Panc1 (cell line): ENCODE measurements around the gene TMEM235. TPM values are rescaled to one million over a fixed set of nuclear protein-coding genes. Genes with fewer than 3 reads are reported as not detected.

Experiments
- ATAC-seq: fragments of 200-7000 bp; cut with Tn5 transposase; 2 replicates; pipeline ENCODE4 v1.9.1; 2020; ENCODE audit warnings: mild to moderate bottlenecking, moderate library complexity
- BruUV-seq: library from RNA; stranded (reverse); fragments of 400-500 nt; replicated peaks from 2 replicates; lab custom pipeline; 2021; lab: Mats Ljungman, UMichigan
- CTCF ChIA-PET: fragments of 300-600 bp; sonication (Branson Sonifier 250); formaldehyde crosslinking; loops from one replicate; lab custom pipeline; 2022; ENCODE audit warnings: antibody characterized with exemption; lab: Charles Lee
- POLR2A ChIA-PET: fragments of 300-600 bp; sonication (Branson Sonifier 250); formaldehyde crosslinking; loops from one replicate; lab custom pipeline; 2022; ENCODE audit warnings: antibody characterized with exemption; lab: Charles Lee
- DNase-seq: peaks from one replicate; pipeline ENCODE4 v3.0.0-alpha.2; 2010; ENCODE audit warnings: low read depth, low spot score
- H3K27ac ChIP-seq: 2 replicates; pipeline ENCODE4 v1.5.1; 2011; ENCODE audit warnings: mild to moderate bottlenecking, low read length, inconsistent platforms
- H3K27me3 ChIP-seq: fragments of 200-500 bp; sonication (Bioruptor generic); 2 replicates; pipeline ENCODE4 v1.6.0; 2014; ENCODE audit warnings: low read length, inconsistent platforms; ENCODE audit not compliant: control insufficient read depth, insufficient read depth
- H3K36me3 ChIP-seq: fragments of 200-500 bp; sonication (Bioruptor generic); 2 replicates; pipeline ENCODE4 v1.5.1; 2014; ENCODE audit warnings: inconsistent platforms, mild to moderate bottlenecking, low read length, moderate library complexity; ENCODE audit not compliant: control insufficient read depth, insufficient read depth
- H3K4me1 ChIP-seq: 2 replicates; pipeline ENCODE4 v1.5.1; 2011; ENCODE audit warnings: inconsistent platforms, mild to moderate bottlenecking, low read length, moderate library complexity; ENCODE audit not compliant: control insufficient read depth, insufficient read depth
- H3K4me3 ChIP-seq, 2 experiments: 2 replicates each; pipeline ENCODE4 v1.5.1; 2011 to 2012; ENCODE audit warnings: low read depth in 2 of 2, low read length in 2 of 2, mild to moderate bottlenecking in 2 of 2, inconsistent platforms in 1 of 2, moderate library complexity in 1 of 2
- H3K9me3 ChIP-seq: fragments of 200-500 bp; sonication (Bioruptor generic); 2 replicates; pipeline ENCODE4 v1.5.1; 2014; ENCODE audit warnings: low read depth, mild to moderate bottlenecking, inconsistent platforms, low read length, moderate library complexity; ENCODE audit not compliant: control insufficient read depth, insufficient read depth
- CTCF ChIP-seq: fragments of 450-650 bp; IDR thresholded peaks from 2 replicates; pipeline ENCODE4 v1.5.1; 2017; ENCODE audit warnings: mild to moderate bottlenecking
- POLR2AphosphoS5 ChIP-seq: IDR thresholded peaks from 2 replicates; pipeline ENCODE4 v1.6.1; 2012; ENCODE audit warnings: mild to moderate bottlenecking, low read depth, low read length, moderate library complexity
- SIN3A ChIP-seq: IDR thresholded peaks from 2 replicates; pipeline ENCODE4 v1.6.1; 2012; ENCODE audit warnings: low read depth, mild to moderate bottlenecking, low read length, moderate library complexity, borderline replicate concordance; ENCODE audit not compliant: insufficient read depth
- TCF7L2 ChIP-seq: IDR thresholded peaks from 2 replicates; pipeline ENCODE4 v1.6.1; 2011; ENCODE audit warnings: mild to moderate bottlenecking, low read depth, low read length, inconsistent platforms
- in situ Hi-C: cut with HindIII; loops from 2 replicates; pipeline ENCODE4 v1.10.0; 2016; ENCODE audit warnings: low sequenced_read_pairs, low pct_unique_long_range_greater_than_20kb
- intact Hi-C: fragments of 100-400 bp; cut with micrococcal nuclease; formaldehyde crosslinking; loops from one replicate; pipeline ENCODE4 v1.10.0; 2022; ENCODE audit not compliant: unreplicated experiment
- total RNA-seq: library from RNA; stranded (reverse); gene quantifications from one replicate; pipeline ENCODE4 v1.2.1, GENCODE V29; 2021; ENCODE audit not compliant: unreplicated experiment
- TF ChIP-seq, protein P1 (sequence below), 2 experiments: IDR thresholded peaks; 2 replicates each; pipeline ENCODE4 v1.6.1; 2011 to 2012; ENCODE audit warnings: low read depth in 2 of 2, control low read depth in 1 of 2, low read length in 1 of 2, mild to moderate bottlenecking in 1 of 2, moderate library complexity in 1 of 2; ENCODE audit not compliant: insufficient read depth in 1 of 2

Gene TMEM235
- total RNA-seq, 1 experiment from 2014 or later: not detected

- H3K9me3 ChIP-seq: no peaks in the 10 kb centered on the region
- BruUV-seq: no TSS peak
- intact Hi-C loops: no loop called here
- no peak for ATAC-seq
- in situ Hi-C loops: no loop called here
- no peaks in the 10 kb centered on the region for H3K36me3 ChIP-seq
- no peak for TF ChIP-seq POLR2AphosphoS5
- TF ChIP-seq SIN3A: no peak
- TF ChIP-seq TCF7L2: no peak
- no peak for TF ChIP-seq CTCF
- TF ChIP-seq, protein P1, sequence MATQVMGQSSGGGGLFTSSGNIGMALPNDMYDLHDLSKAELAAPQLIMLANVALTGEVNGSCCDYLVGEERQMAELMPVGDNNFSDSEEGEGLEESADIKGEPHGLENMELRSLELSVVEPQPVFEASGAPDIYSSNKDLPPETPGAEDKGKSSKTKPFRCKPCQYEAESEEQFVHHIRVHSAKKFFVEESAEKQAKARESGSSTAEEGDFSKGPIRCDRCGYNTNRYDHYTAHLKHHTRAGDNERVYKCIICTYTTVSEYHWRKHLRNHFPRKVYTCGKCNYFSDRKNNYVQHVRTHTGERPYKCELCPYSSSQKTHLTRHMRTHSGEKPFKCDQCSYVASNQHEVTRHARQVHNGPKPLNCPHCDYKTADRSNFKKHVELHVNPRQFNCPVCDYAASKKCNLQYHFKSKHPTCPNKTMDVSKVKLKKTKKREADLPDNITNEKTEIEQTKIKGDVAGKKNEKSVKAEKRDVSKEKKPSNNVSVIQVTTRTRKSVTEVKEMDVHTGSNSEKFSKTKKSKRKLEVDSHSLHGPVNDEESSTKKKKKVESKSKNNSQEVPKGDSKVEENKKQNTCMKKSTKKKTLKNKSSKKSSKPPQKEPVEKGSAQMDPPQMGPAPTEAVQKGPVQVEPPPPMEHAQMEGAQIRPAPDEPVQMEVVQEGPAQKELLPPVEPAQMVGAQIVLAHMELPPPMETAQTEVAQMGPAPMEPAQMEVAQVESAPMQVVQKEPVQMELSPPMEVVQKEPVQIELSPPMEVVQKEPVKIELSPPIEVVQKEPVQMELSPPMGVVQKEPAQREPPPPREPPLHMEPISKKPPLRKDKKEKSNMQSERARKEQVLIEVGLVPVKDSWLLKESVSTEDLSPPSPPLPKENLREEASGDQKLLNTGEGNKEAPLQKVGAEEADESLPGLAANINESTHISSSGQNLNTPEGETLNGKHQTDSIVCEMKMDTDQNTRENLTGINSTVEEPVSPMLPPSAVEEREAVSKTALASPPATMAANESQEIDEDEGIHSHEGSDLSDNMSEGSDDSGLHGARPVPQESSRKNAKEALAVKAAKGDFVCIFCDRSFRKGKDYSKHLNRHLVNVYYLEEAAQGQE (IDR thresholded peaks at IDR 0.05; ENCODE audit: insufficient read depth in 1 of 2, low read depth in 2 of 2, low read length in 1 of 2): no peak
- H3K4me1 ChIP-seq: peaks cover 29% of the 10 kb centered on the region
- no peaks in the 10 kb centered on the region for H3K27me3 ChIP-seq
- DNase-seq: no peak
- ChIA-PET CTCF (no interaction called here), POLR2A (no interaction called here)
- no peak overlapping the region for H3K4me3 ChIP-seq
- no peak overlapping the region for H3K27ac ChIP-seq
Observed at GRCh38 chr17:78273813-78274212, 42.4 kb downstream of the TMEM235 start.

DNA sequence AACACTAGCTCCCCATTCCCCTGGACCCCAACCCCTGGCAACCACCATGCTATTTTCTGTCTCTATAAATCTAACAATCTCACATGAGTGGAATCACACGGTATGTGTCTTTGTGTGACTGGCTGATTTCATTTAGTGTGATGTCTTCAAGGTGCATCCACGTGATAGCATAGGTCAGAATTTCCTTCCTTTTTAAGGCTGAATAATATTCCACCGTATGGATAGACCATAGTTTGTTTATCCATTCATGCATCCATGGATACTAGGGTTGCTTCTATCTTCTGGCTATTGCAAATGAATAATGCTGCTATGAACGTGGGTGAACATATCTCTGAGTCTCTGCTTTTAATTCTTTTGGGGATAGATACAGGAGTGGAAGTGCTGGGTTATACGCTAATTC, 43.9 kb downstream of the TMEM235 start:
- Histone ChIP-seq H3K4me3 (no peak overlapping the region), H3K27ac (no peak overlapping the region), H3K9me3 (no peaks in the 10 kb centered on the region), H3K36me3 (no peaks in the 10 kb centered on the region), H3K4me1 (peaks cover 13% of the 10 kb centered on the region), H3K27me3 (no peaks in the 10 kb centered on the region)
- TF ChIP-seq SIN3A (no peak), CTCF (no peak), TCF7L2 (no peak), POLR2AphosphoS5 (no peak)
- TF ChIP-seq, protein P1 (IDR thresholded peaks at IDR 0.05; ENCODE audit: insufficient read depth in 1 of 2, low read depth in 2 of 2, low read length in 1 of 2): no peak
- in situ Hi-C loops (no loop called here), intact Hi-C loops (no loop called here)
- ChIA-PET CTCF (no interaction called here), POLR2A (no interaction called here)
- ATAC-seq (no peak), DNase-seq (no peak)
- no TSS peak for BruUV-seq
